HG03039 (cell line): ENCODE results near the gene NBEAL2.

ENCODE experiments used
- ATAC-seq: cut with Tn5 transposase; IDR thresholded peaks from one replicate; pipeline ENCODE4 v1.9.1; 2021; ENCODE audit warnings: mild to moderate bottlenecking, moderate library complexity; ENCODE audit not compliant: unreplicated experiment

The NBEAL2 gene

GRCh38 chr3:46984591-46985459 lies 5.4 kb downstream of the NBEAL2 start:
- ATAC-seq = no peak

- ATAC-seq = no peak
Observed at GRCh38 chr3:46985588-46985987, 6.1 kb downstream of the NBEAL2 start.

- no peak for ATAC-seq
Observed at GRCh38 chr3:46986055-46986730, 6.7 kb downstream of the NBEAL2 start.

- ATAC-seq = no peak
Observed at GRCh38 chr3:46986782-46987310, 7.4 kb downstream of the NBEAL2 start.

- no peak for ATAC-seq
Observed at GRCh38 chr3:46987319-46987742, 7.9 kb downstream of the NBEAL2 start.

- peak; percentile 47 for ATAC-seq
Observed at GRCh38 chr3:46987743-46988401, 8.4 kb downstream of the NBEAL2 start.

- ATAC-seq = no peak
Observed at GRCh38 chr3:46988616-46989015, 9.2 kb downstream of the NBEAL2 start.

- no peak for ATAC-seq
Observed at GRCh38 chr3:46989146-46989810, 9.8 kb downstream of the NBEAL2 start.

GRCh38 chr3:46990573-46991374 lies 11.3 kb downstream of the NBEAL2 start:
- no peak for ATAC-seq

- no peak for ATAC-seq
Observed at GRCh38 chr3:46991406-46992165, 12.1 kb downstream of the NBEAL2 start.

GRCh38 chr3:46992231-46992630 lies 12.8 kb downstream of the NBEAL2 start:
- no peak for ATAC-seq

GRCh38 chr3:46993292-46993691 lies 13.8 kb downstream of the NBEAL2 start:
- ATAC-seq = no peak

GRCh38 chr3:46993986-46994385 lies 14.5 kb downstream of the NBEAL2 start:
- no peak for ATAC-seq

GRCh38 chr3:46994801-46995731 lies 15.6 kb downstream of the NBEAL2 start:
- no peak for ATAC-seq

GRCh38 chr3:46995901-46996562 lies 16.6 kb downstream of the NBEAL2 start:
- ATAC-seq = no peak

GRCh38 chr3:46996689-46997452 lies 17.4 kb downstream of the NBEAL2 start:
- no peak for ATAC-seq
